Measurements from ENCODE around the gene SMIM33. TPM values are rescaled to one million over a fixed set of nuclear protein-coding genes. Genes with fewer than 3 reads are reported as not detected.

SMIM33 gene
- total RNA-seq, result not detected

DNA sequence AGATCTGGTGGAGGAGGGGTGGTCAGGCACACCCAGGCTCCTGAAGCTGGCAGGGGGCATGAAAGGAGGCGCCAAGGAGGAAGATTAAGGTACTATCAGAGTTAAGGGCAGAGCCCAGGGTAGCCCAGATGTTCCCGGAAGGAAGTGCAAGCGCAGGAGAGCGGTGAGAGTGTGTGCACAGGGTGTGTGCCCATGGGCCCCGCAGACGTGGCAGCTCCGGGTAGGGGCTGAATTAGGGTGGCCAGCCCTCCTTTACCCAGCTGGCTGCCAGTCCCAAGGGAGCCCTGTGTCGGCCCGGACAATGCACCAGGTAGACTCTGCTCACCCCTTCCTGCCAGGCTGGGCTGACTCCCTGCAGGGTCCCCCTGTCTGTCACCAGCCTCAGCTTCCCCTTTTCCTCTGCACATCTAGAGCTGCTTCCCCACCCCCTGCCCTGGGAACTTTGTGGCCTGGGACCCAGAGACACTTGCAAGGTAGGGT, at the start of gene SMIM33:
Gene SMIM33, plus strand, starts transcription at position 184 of the 480 bp plus-strand sequence. Its CDS starts 118 bp downstream, at position 302.
- DNase-seq, result no peak
- peak within 1 kb of the TSS in 1 of 4 donors; percentile 18 for H3K4me3 ChIP-seq
- WGBS, 2 donors, result 40 to 67% methylated on average over 7 of the region's 9 CpGs
- H3K27me3 ChIP-seq, result no peaks in the 10 kb centered on the region
- no peak for TF ChIP-seq POLR2A (IDR thresholded peaks at IDR 0.05)
- TF ChIP-seq, protein P1, sequence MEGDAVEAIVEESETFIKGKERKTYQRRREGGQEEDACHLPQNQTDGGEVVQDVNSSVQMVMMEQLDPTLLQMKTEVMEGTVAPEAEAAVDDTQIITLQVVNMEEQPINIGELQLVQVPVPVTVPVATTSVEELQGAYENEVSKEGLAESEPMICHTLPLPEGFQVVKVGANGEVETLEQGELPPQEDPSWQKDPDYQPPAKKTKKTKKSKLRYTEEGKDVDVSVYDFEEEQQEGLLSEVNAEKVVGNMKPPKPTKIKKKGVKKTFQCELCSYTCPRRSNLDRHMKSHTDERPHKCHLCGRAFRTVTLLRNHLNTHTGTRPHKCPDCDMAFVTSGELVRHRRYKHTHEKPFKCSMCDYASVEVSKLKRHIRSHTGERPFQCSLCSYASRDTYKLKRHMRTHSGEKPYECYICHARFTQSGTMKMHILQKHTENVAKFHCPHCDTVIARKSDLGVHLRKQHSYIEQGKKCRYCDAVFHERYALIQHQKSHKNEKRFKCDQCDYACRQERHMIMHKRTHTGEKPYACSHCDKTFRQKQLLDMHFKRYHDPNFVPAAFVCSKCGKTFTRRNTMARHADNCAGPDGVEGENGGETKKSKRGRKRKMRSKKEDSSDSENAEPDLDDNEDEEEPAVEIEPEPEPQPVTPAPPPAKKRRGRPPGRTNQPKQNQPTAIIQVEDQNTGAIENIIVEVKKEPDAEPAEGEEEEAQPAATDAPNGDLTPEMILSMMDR (IDR thresholded peaks at IDR 0.05), result no peak
- peaks cover 2 to 12% (median 6%) of the 10 kb centered on the region in 3 donors for H3K36me3 ChIP-seq
- H3K9me3 ChIP-seq, result no peaks in the 10 kb centered on the region
- peaks cover 0 to 41% (median 27%) of the 10 kb centered on the region in 3 donors for H3K4me1 ChIP-seq
- H3K27ac ChIP-seq, result peak within 1 kb of the TSS in 2 of 4 donors; percentile 34 to 58
- intact Hi-C loops (cut with DNase I), result no loop called here

DNA sequence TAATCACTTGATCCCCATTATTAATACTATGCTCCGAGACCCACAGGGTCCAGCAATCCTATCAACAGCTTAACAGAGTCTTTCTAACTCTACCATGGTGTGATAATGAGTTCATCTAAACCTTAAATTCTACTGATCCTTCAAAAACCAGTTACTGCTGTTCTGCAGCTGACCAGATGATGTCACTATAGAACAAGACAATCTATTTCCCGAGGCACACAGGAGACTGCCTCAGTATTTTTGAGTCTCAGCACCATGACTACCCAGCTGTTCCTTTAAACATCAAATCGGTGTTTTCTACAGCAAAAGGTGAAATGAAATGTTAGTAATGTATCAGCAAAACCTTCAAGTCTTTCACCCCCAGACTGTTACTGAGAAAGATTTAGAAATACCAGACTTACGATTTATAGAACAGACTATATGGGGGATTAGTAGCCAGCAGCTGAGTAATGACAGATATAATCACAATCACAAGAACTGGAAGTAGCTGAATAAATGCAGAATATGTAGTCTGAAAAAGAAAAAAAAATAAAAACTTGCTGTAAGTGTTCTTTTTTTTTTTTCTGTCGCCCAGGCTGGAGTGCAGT, 48.4 kb upstream of the SMIM33 start:
- no peak overlapping the region for H3K27ac ChIP-seq
- peaks cover 0 to 58% (median 0%) of the 10 kb centered on the region in 3 donors for H3K36me3 ChIP-seq
- H3K4me3 ChIP-seq, result no peak overlapping the region
- intact Hi-C loops (cut with DNase I), result loop anchor here (5.0 kb wide), 1 partner anchor 90 kb away; no protein-coding TSS in a partner anchor
- H3K9me3 ChIP-seq, result no peaks in the 10 kb centered on the region
- H3K4me1 ChIP-seq, result peaks cover 0 to 29% (median 8%) of the 10 kb centered on the region in 3 donors
- H3K27me3 ChIP-seq, result no peaks in the 10 kb centered on the region
- 33 to 42% methylated on average over 5 of the region's 5 CpGs for WGBS, 2 donors
- no peak for DNase-seq
- TF ChIP-seq POLR2A (IDR thresholded peaks at IDR 0.05), result no peak
- TF ChIP-seq, protein P1 (IDR thresholded peaks at IDR 0.05), result peak; percentile 63 to 87 (median 74)

DNA sequence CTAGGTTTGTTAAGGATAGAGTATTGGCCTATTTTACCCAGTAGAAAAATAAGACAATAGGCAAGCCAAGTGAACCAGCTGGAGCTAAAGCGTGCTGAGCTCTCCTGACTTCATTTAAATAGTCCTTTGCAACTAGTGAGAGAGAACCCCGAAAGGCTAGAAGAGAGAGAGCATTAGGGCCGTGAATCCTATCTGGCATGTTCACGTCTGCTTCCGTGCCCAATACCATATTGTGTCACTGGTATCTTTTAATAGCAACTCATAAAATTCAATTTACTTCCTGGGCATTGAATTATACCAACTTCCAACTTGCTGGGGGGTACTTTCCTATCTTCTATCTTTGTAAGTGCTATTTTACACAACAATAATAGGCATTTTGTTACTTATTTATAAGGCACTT, 45.3 kb upstream of the SMIM33 start:
- TF ChIP-seq, protein P1 (IDR thresholded peaks at IDR 0.05), result no peak
- TF ChIP-seq POLR2A (IDR thresholded peaks at IDR 0.05), result no peak
- Histone ChIP-seq H3K9me3 (no peaks in the 10 kb centered on the region), H3K4me1 (no peaks in the 10 kb centered on the region), H3K27me3 (no peaks in the 10 kb centered on the region), H3K36me3 (peaks cover 0 to 59% (median 5%) of the 10 kb centered on the region in 3 donors), H3K4me3 (no peak overlapping the region), H3K27ac (no peak overlapping the region)
- no peak for DNase-seq
- intact Hi-C loops (cut with DNase I), result no loop called here
- WGBS, 2 donors, result 87 to 92% methylated on average over 5 of the region's 5 CpGs

DNA sequence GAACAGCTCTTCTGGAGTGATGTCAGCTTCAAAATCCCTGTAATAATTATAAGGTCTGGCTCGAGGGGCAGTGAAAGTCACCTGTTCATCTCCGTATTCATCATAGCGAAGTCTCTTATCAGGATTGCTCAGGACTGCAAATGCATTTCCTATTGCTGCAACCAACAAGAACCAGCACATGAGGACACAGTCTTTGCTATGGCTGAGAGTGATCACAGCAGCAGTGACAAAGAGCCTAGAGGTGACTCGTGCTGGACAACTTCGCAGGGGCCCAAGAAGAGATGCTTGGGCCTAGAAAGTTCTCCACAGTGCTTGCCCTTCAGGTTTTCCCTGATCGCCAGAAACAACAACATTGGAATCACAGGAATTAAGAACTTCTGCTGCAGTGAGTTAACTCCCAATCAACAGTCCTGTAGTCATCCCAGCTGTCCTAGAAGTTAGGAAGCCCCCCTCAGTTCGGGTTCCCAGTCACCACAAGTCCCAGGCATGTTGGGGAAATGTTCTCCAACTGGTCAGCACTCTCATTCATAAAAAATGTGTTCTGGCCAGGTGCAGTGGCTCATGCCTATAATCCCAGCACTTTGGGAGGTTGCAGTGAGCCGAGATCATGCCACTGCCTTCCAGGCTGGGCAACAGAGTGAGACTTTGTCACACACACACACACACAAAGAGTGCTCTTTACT, 44.5 kb upstream of the SMIM33 start:
- DNase-seq, result no peak

More for the DNA sequence above, 44.5 kb upstream of the SMIM33 start:
- H3K4me3 ChIP-seq, result no peak overlapping the region
- intact Hi-C loops (cut with DNase I), result no loop called here
- no peaks in the 10 kb centered on the region for H3K9me3 ChIP-seq
- H3K36me3 ChIP-seq, result peaks cover 0 to 68% (median 5%) of the 10 kb centered on the region in 3 donors
- TF ChIP-seq, protein P1 (IDR thresholded peaks at IDR 0.05), result no peak
- no peak for TF ChIP-seq POLR2A (IDR thresholded peaks at IDR 0.05)
- H3K27ac ChIP-seq, result no peak overlapping the region
- H3K27me3 ChIP-seq, result no peaks in the 10 kb centered on the region
- WGBS, 2 donors, result 46 to 78% methylated on average over 5 to 6 of the region's 8 CpGs
- no peaks in the 10 kb centered on the region for H3K4me1 ChIP-seq
